OCI-LY7 (cell line): Measurements from ENCODE around the gene RNASET2. TPM values are rescaled to one million over a fixed set of nuclear protein-coding genes. Genes with fewer than 3 reads are reported as not detected.

Experiments used
- BruUV-seq: library from RNA; stranded (reverse); fragments of 400-500 nt; replicated peaks from 2 replicates; lab custom pipeline; 2021; lab: Mats Ljungman, UMichigan
- CTCF ChIA-PET: fragments of 300-600 bp; sonication (Branson Sonifier 250); formaldehyde crosslinking; loops from one replicate; lab custom pipeline; 2022; ENCODE audit warnings: antibody characterized with exemption; ENCODE audit not compliant: unreplicated experiment; lab: Charles Lee
- POLR2A ChIA-PET: fragments of 300-600 bp; sonication (Branson Sonifier 250); formaldehyde crosslinking; loops from one replicate; lab custom pipeline; 2022; ENCODE audit warnings: antibody characterized with exemption; lab: Charles Lee
- DNase-seq: peaks from one replicate; pipeline ENCODE4 v3.0.0-alpha.2; 2015; ENCODE audit warnings: low spot score
- H2AFZ ChIP-seq: fragments of 200-600 bp; sonication (generic), shearing (Covaris generic); 2 replicates; pipeline ENCODE4 v1.6.1; 2014; ENCODE audit warnings: mild to moderate bottlenecking, antibody characterized with exemption, low read length, moderate library complexity
- H3K27ac ChIP-seq: fragments of 200-600 bp; sonication (generic); 2 replicates; pipeline ENCODE4 v1.5.1; 2014; ENCODE audit warnings: mixed run types, low read depth, mild to moderate bottlenecking, moderate library complexity, low read length, inconsistent platforms; ENCODE audit not compliant: poor library complexity, severe bottlenecking
- H3K36me3 ChIP-seq: fragments of 200-600 bp; sonication (generic); 2 replicates; pipeline ENCODE4 v1.6.1; 2014; ENCODE audit warnings: mild to moderate bottlenecking, antibody characterized with exemption, low read length, moderate library complexity, mixed read lengths; ENCODE audit not compliant: insufficient read depth
- H3K4me1 ChIP-seq: fragments of 200-600 bp; sonication (generic); 2 replicates; pipeline ENCODE4 v1.5.1; 2014; ENCODE audit warnings: mild to moderate bottlenecking, low read length; ENCODE audit not compliant: insufficient read depth, poor library complexity, severe bottlenecking
- H3K4me2 ChIP-seq: fragments of 200-600 bp; sonication (generic); 2 replicates; pipeline ENCODE4 v1.6.1; 2014; ENCODE audit warnings: mild to moderate bottlenecking, low read length
- H3K4me3 ChIP-seq: fragments of 200-600 bp; sonication (generic); 2 replicates; pipeline ENCODE4 v1.5.1; 2014; ENCODE audit warnings: mild to moderate bottlenecking, low read depth, low read length; ENCODE audit not compliant: poor library complexity, severe bottlenecking
- H3K79me2 ChIP-seq: fragments of 200-600 bp; sonication (generic); 2 replicates; pipeline ENCODE4 v1.6.1; 2016; ENCODE audit warnings: low read depth, mild to moderate bottlenecking, low read length, moderate library complexity, mixed read lengths; ENCODE audit not compliant: insufficient read depth
- H3K9me2 ChIP-seq: fragments of 200-600 bp; sonication (generic); 2 replicates; pipeline ENCODE4 v1.6.1; 2016; ENCODE audit warnings: mild to moderate bottlenecking, low read length, mixed read lengths; ENCODE audit not compliant: insufficient read depth
- H3K9me3 ChIP-seq: fragments of 200-600 bp; sonication (generic); 2 replicates; pipeline ENCODE4 v1.6.1; 2014; ENCODE audit warnings: mild to moderate bottlenecking, mixed run types, low read length, mixed read lengths
- H4K20me1 ChIP-seq: fragments of 200-600 bp; sonication (generic); 2 replicates; pipeline ENCODE4 v1.6.1; 2014; ENCODE audit warnings: mild to moderate bottlenecking, antibody characterized with exemption, low read length, moderate library complexity, mixed read lengths; ENCODE audit not compliant: insufficient read depth
- EZH2phosphoT487 ChIP-seq: fragments of 200-600 bp; sonication (generic); IDR thresholded peaks from 2 replicates; pipeline ENCODE4 v1.6.1; 2018; ENCODE audit warnings: low read depth, borderline replicate concordance, mild to moderate bottlenecking, mixed run types, antibody characterized with exemption, low read length, moderate library complexity, mixed read lengths
- intact Hi-C: fragments of 100-400 bp; cut with micrococcal nuclease; formaldehyde crosslinking; loops from one replicate; pipeline ENCODE4 v1.10.0; 2022; ENCODE audit not compliant: unreplicated experiment
- total RNA-seq, 2 experiments: library from RNA; depleted of rRNA in 1 of 2; stranded (reverse); fragments of >200 nt in 1 of 2; shearing (Covaris generic) in 1 of 2; gene quantifications; 2 replicates each; pipeline ENCODE4 v1.2.3, GENCODE V29; 2014 to 2022
- TF ChIP-seq, protein P1 (sequence below): fragments of 200-600 bp; sonication (generic); conservative IDR thresholded peaks from 2 replicates; pipeline ENCODE4 v1.5.1; 2014; ENCODE audit warnings: mild to moderate bottlenecking, antibody characterized with exemption, low read length, moderate library complexity, mixed read lengths

Gene RNASET2
- total RNA-seq, 2 experiments from 2014 or later = 71.7 to 105 TPM

DNA sequence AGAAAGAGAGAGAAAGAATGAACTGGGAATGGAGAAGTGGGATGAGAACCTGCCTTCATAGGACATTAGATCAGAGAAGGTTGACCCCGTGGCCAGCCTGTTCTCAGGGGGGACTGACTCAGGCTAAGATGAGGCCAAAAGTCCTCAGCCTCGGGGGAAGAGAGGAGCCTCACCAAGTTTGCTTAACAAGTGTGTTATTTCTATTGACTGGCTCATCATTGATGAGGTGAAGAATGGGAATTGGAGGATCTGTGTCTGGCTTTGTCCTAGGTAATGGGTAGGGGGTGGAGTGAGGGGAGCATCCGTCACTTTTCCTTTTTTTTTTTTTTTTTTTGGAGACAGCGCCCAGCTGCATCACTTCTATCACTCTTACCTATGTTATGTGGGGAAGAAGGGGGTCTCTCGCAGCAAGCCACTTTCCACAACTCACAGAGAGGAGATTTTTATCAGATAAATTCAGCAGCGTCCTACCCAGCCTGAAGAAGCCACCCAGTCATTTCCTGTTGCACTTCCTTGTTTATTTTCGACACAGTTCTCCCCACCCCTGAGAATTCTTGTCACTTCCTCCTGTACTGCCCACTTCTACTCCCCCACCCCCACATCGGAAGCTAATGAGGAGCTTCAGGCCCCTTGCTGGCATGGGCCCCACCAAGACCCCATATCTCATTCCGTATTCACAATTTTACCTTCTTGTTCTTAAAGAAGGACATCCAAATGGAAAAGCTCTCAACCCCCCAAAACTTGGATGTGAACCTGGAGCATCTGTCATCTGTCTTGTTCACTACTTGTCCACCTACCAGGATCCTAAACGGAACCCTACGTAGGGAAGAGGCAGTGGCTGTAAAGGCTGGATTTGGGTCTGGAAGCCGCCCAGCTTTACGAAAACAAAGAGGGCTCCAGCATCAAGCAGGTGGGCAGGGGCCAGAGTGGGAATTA lies 2.8 kb upstream of the RNASET2 start:
- DNase-seq = peak; percentile 85
- Histone ChIP-seq H3K4me1 (peaks cover 47% of the 10 kb centered on the region), H3K4me3 (peak overlapping the region; percentile 66), H3K36me3 (no peaks in the 10 kb centered on the region), H3K9me2 (no peaks in the 10 kb centered on the region), H3K27ac (peak overlapping the region; percentile 85), H3K9me3 (no peaks in the 10 kb centered on the region), H3K4me2 (peak overlapping the region; percentile 96), H2AFZ (peak overlapping the region; percentile 38; the same call in 1 of the 2 replicates), H3K79me2 (peaks cover 18% of the 10 kb centered on the region; the same call in 1 of the 2 replicates), H4K20me1 (no peaks in the 10 kb centered on the region)
- intact Hi-C loops = loop anchor here (10.0 kb wide), 1 partner anchor 614 kb away; the partner anchor contains the start of gene SFT2D1
- BruUV-seq = TSS peak; percentile 92
- CTCF ChIA-PET = interaction anchor here (0.7 kb wide), 1 partner anchor 154 kb away, joined by 6 read pairs; no protein-coding TSS in a partner anchor
- no peak for TF ChIP-seq EZH2phosphoT487
- TF ChIP-seq, protein P1, sequence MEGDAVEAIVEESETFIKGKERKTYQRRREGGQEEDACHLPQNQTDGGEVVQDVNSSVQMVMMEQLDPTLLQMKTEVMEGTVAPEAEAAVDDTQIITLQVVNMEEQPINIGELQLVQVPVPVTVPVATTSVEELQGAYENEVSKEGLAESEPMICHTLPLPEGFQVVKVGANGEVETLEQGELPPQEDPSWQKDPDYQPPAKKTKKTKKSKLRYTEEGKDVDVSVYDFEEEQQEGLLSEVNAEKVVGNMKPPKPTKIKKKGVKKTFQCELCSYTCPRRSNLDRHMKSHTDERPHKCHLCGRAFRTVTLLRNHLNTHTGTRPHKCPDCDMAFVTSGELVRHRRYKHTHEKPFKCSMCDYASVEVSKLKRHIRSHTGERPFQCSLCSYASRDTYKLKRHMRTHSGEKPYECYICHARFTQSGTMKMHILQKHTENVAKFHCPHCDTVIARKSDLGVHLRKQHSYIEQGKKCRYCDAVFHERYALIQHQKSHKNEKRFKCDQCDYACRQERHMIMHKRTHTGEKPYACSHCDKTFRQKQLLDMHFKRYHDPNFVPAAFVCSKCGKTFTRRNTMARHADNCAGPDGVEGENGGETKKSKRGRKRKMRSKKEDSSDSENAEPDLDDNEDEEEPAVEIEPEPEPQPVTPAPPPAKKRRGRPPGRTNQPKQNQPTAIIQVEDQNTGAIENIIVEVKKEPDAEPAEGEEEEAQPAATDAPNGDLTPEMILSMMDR = no peak
- POLR2A ChIA-PET = interaction anchor here (0.6 to 2.4 kb wide), 16 partner anchors 9 to 342 kb away, joined by 3 to 7 read pairs (median 3); no protein-coding TSS in a partner anchor

DNA sequence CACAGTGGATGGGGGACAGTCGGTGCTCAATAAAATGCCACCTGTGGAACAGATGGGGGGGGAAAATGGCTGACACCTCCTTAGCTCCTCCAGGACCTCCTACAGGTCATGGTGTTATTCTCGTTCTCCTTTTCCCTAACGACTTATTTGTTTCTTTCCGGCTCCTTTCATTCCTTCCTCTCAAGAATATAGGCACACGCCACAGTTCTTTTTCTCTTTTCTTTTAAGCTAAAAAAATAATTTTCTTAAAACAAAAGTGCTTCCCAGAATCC lies 1.4 kb upstream of the RNASET2 start:
- peak overlapping the region; percentile 85 for H3K27ac ChIP-seq
- no peaks in the 10 kb centered on the region for H3K9me3 ChIP-seq
- BruUV-seq = no TSS peak
- peak; percentile 29 for DNase-seq
- H2AFZ ChIP-seq = peak overlapping the region; percentile 38; the same call in 1 of the 2 replicates
- no peaks in the 10 kb centered on the region for H4K20me1 ChIP-seq
- CTCF ChIA-PET = interaction anchor here (1.3 kb wide), 1 partner anchor 166 kb away, joined by 3 read pairs; the partner anchor contains the start of gene CCR6
- POLR2A ChIA-PET = interaction anchor here (0.7 to 1.5 kb wide), 11 partner anchors 9 to 171 kb away, joined by 3 to 7 read pairs (median 4); no protein-coding TSS in a partner anchor
- no peaks in the 10 kb centered on the region for H3K9me2 ChIP-seq
- intact Hi-C loops = loop anchor here (1.0 to 10.0 kb wide), 3 partner anchors 41 to 613 kb away; partner anchors contain the start of genes CEP43 and SFT2D1
- no peaks in the 10 kb centered on the region for H3K36me3 ChIP-seq
- peaks cover 30% of the 10 kb centered on the region; the same call in 1 of the 2 replicates for H3K79me2 ChIP-seq
- no peak for TF ChIP-seq EZH2phosphoT487
- TF ChIP-seq, protein P1 = no peak
- peak overlapping the region; percentile 96 for H3K4me2 ChIP-seq
- H3K4me1 ChIP-seq = peaks cover 62% of the 10 kb centered on the region
- H3K4me3 ChIP-seq = peak overlapping the region; percentile 79
